MCF 10A (cell line): Measurements from ENCODE around the gene CWC27. TPM values are rescaled to one million over a fixed set of nuclear protein-coding genes. Genes with fewer than 3 reads are reported as not detected.

ENCODE experiments used
- BruUV-seq: library from RNA; stranded (reverse); fragments of 400-500 nt; replicated peaks from 2 replicates; lab custom pipeline; 2021; lab: Mats Ljungman, UMichigan
- CTCF ChIA-PET: fragments of 300-600 bp; sonication (Branson Sonifier 250); formaldehyde crosslinking; extraction: SDS; loops from one replicate; lab custom pipeline; 2021; ENCODE audit warnings: antibody characterized with exemption, inconsistent platforms; lab: Yijun Ruan, JAX
- POLR2A ChIA-PET: fragments of 300-600, 350-650 bp; sonication (Branson Sonifier 250); formaldehyde crosslinking; extraction: SDS; loops from one replicate; lab custom pipeline; 2020; ENCODE audit warnings: antibody characterized with exemption, inconsistent platforms; lab: Yijun Ruan, JAX
- DNase-seq: peaks from one replicate; pipeline ENCODE4 v3.0.0-alpha.2; 2018; ENCODE audit not compliant: unreplicated experiment
- H3K27ac Mint-ChIP-seq: one replicate; pipeline ENCODE4 v1.8.0; 2022; ENCODE audit warnings: mild to moderate bottlenecking, low read depth, mixed read lengths; ENCODE audit not compliant: unreplicated experiment
- H3K27me3 Mint-ChIP-seq: one replicate; pipeline ENCODE4 v1.8.0; 2022; ENCODE audit warnings: mixed read lengths; ENCODE audit not compliant: insufficient read depth, unreplicated experiment
- H3K36me3 Mint-ChIP-seq: one replicate; pipeline ENCODE4 v1.8.0; 2022; ENCODE audit warnings: mild to moderate bottlenecking, moderate library complexity, mixed read lengths; ENCODE audit not compliant: insufficient read depth, unreplicated experiment
- H3K4me1 Mint-ChIP-seq: one replicate; pipeline ENCODE4 v1.8.0; 2022; ENCODE audit warnings: mixed read lengths; ENCODE audit not compliant: insufficient read depth, unreplicated experiment
- H3K4me3 Mint-ChIP-seq: one replicate; pipeline ENCODE4 v1.8.0; 2022; ENCODE audit warnings: mild to moderate bottlenecking, moderate library complexity, mixed read lengths; ENCODE audit not compliant: unreplicated experiment
- H3K9me3 Mint-ChIP-seq: one replicate; pipeline ENCODE4 v1.8.0; 2022; ENCODE audit warnings: mixed read lengths; ENCODE audit not compliant: unreplicated experiment
- CTCF ChIP-seq: fragments of 200-600 bp; IDR thresholded peaks from one replicate; pipeline ENCODE4 v1.8.0; 2022; ENCODE audit warnings: antibody characterized with exemption, mild to moderate bottlenecking; ENCODE audit not compliant: unreplicated experiment
- intact Hi-C: fragments of 100-400 bp; cut with micrococcal nuclease; formaldehyde crosslinking; loops from 2 replicates; pipeline ENCODE4 v1.14.1; 2022
- total RNA-seq: library from RNA; stranded (reverse); gene quantifications from 2 replicates; pipeline ENCODE4 v1.2.3, GENCODE V29; 2022

The CWC27 gene
- total RNA-seq, 1 experiment from 2014 or later = 34.2 TPM

- DNase-seq = peak; percentile 6
- H3K4me3 Mint-ChIP-seq = no peak overlapping the region
- TF ChIP-seq CTCF = no peak
- POLR2A ChIA-PET = no interaction called here
- no peaks in the 10 kb centered on the region for H3K9me3 Mint-ChIP-seq
- H3K36me3 Mint-ChIP-seq = peaks cover 5% of the 10 kb centered on the region
- no peak overlapping the region for H3K27ac Mint-ChIP-seq
- H3K27me3 Mint-ChIP-seq = no peaks in the 10 kb centered on the region
- CTCF ChIA-PET = no interaction called here
- no TSS peak for BruUV-seq
- intact Hi-C loops = no loop called here
- H3K4me1 Mint-ChIP-seq = peaks cover 6% of the 10 kb centered on the region
Measured at GRCh38 chr5:64834611-64835010, 65.9 kb downstream of the CWC27 start.

GRCh38 chr5:64835266-64835665 lies 66.5 kb downstream of the CWC27 start:
- H3K36me3 Mint-ChIP-seq = peaks cover 6% of the 10 kb centered on the region
- DNase-seq = no peak
- H3K4me1 Mint-ChIP-seq = peaks cover 6% of the 10 kb centered on the region
- no peaks in the 10 kb centered on the region for H3K27me3 Mint-ChIP-seq
- no TSS peak for BruUV-seq
- CTCF ChIA-PET = no interaction called here
- intact Hi-C loops = no loop called here
- no peak overlapping the region for H3K27ac Mint-ChIP-seq
- POLR2A ChIA-PET = interaction anchor here (0.6 kb wide), 1 partner anchor 10 kb away, joined by 3 read pairs; no protein-coding TSS in a partner anchor
- no peaks in the 10 kb centered on the region for H3K9me3 Mint-ChIP-seq
- no peak overlapping the region for H3K4me3 Mint-ChIP-seq
- no peak for TF ChIP-seq CTCF

GRCh38 chr5:64836190-64836755 lies 67.5 kb downstream of the CWC27 start:
- Mint-ChIP-seq H3K9me3 (no peaks in the 10 kb centered on the region), H3K4me1 (peaks cover 6% of the 10 kb centered on the region), H3K36me3 (peaks cover 6% of the 10 kb centered on the region), H3K4me3 (no peak overlapping the region), H3K27ac (no peak overlapping the region), H3K27me3 (no peaks in the 10 kb centered on the region)
- DNase-seq = no peak
- ChIA-PET CTCF (no interaction called here), POLR2A (no interaction called here)
- no peak for TF ChIP-seq CTCF
- intact Hi-C loops = no loop called here
- BruUV-seq = no TSS peak

GRCh38 chr5:64836786-64837185 lies 68.1 kb downstream of the CWC27 start:
- DNase-seq = no peak
- Mint-ChIP-seq H3K27me3 (no peaks in the 10 kb centered on the region), H3K36me3 (peaks cover 6% of the 10 kb centered on the region), H3K4me3 (no peak overlapping the region), H3K9me3 (no peaks in the 10 kb centered on the region), H3K4me1 (peaks cover 6% of the 10 kb centered on the region), H3K27ac (no peak overlapping the region)
- ChIA-PET POLR2A (no interaction called here), CTCF (interaction anchor here (0.6 kb wide), 1 partner anchor 15 kb away, joined by 3 read pairs; no protein-coding TSS in a partner anchor)
- intact Hi-C loops = no loop called here
- TF ChIP-seq CTCF = no peak
- BruUV-seq = no TSS peak
